Mesenteric fat pad (tissue), 1 donor: ENCODE results near the gene CNTRL. TPM values are rescaled to one million over a fixed set of nuclear protein-coding genes. Genes with fewer than 3 reads are reported as not detected.
A peak's percentile ranks its signal among the peaks of the same experiment; 100 is the strongest.

Source experiments
- DNase-seq: peaks from one replicate; pipeline ENCODE4 v3.0.0-alpha.2; 2020; ENCODE audit warnings: low spot score
- total RNA-seq: library from RNA; stranded (reverse); fragmentation: NEBNext Ultra II Directional; extraction: Animal tissue kit (Norgen Biotek cat#: 25700); gene quantifications from one replicate; pipeline ENCODE4 v1.2.1, GENCODE V29; 2021
- donor health status: DM: yes; HTN: yes; CAD: no.

The CNTRL gene
- total RNA-seq, 1 donor from 2014 or later = 12.7 TPM

- DNase-seq = peak; percentile 90
Measured at GRCh38 chr9:121201045-121201737, 126.4 kb downstream of the CNTRL start.

GRCh38 chr9:121201738-121202533 is 127.2 kb downstream of the CNTRL start, which contains the start of gene RAB14:
Gene RAB14, minus strand, starts transcription at chr9:121201869. Its CDS starts 8,457 bp downstream, at chr9:121193412.
- peak; percentile 100 for DNase-seq

DNA sequence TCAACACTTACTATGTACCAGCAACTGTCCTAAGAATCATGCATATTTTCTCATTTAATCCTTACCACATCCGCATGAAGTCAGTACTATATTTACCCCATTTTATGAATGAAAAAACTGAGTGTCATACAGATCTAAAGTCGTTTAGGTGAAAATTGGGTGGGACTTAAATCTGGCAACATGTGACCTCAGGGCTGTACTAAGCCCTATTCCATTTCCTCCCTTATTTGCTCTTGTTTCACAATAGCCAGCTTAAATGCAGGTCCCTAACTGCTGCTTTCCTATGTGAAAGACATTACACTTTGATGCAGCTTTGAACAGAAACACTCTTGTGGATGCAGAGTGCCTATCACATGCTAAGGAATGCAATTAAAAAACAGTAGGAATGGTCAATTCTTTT is 129.4 kb downstream of the CNTRL start:
- DNase-seq = no peak

DNA sequence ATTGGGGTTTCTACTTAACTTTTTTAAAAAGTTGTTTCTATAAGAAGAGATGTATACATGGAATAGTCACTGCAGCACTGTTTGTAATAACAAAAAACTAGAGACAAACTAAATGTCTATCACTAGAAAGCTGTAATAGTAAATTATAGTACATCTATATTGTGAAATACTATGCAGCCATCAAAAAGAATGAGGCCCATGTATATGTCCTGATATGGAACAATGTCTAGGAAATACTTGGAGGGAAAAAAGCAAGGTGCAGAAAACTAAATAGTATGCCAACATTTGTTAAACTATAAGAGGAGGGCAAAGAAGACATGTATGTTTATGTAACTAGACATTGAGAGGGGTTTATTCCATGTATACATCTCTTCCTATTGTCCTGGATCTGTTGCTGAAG is 129.9 kb downstream of the CNTRL start:
- no peak for DNase-seq

DNA sequence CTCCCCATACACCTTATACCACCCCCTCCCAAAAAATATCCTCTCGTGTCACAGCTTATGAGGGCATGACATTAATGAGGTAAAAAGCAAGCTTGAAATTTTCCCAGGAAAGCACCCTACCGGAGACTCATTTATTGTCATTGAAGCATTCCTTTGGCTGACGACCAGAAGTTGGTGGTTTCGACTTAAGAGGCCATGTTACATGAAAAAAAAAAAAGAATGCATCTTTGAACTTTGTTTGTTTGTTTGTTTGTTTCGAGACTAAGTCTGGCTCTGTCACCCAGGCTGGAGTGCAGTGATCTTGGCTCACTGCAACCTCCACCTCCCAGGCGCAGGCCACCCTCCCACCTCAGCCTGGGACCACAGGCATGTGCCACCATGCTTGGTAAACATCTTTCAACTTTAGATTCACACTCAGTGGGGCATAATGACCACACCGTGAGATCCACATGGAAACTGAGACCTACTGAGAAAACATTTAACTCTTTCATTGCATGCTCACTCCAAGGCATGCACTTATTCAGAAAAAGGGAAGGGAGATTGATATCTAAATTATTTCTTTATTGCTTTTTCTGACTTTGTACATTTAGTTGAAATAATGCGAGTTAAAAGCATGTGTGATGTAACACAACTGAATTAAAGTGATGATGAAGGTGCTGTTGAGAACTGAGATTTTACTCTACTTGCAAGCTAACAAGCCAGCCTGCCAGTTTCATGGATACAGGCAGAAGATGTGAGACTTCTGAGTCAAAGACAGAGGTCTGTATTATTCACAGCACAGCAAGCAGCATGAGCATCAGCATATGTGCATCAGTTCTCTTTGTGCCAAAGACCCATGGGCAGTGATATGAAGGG is 132.0 kb downstream of the CNTRL start:
- DNase-seq = no peak

DNA sequence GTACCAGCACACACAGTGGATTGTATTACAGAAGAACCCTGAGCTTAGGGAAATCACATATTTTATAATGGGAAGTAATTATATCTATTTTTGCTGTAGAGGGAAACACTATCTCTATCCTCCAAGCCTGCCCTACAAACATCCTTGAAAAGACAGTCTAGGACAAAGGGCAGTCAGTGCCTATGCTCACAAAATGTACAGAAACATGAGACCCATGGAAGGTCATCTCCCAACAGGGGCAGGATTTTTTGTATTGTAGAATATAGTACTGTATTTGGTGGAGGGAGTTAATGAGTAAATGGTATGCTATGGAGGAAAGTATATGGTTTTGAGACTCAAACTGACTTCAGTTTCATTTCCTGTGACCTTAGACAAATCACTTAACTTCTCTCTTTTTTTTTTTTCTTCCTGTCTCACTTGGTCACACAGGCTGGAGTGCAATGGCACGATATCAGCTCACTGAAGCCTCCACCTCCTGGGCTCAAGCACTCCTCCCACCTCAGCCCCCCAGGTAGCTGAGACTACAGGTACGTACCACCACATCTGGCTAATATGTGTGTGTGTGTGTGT is 132.7 kb downstream of the CNTRL start:
- no peak for DNase-seq

- DNase-seq = no peak
Measured at GRCh38 chr9:121210536-121210935, 135.8 kb downstream of the CNTRL start.

- peak; percentile 95 for DNase-seq
Measured at GRCh38 chr9:121213136-121213806, 138.5 kb downstream of the CNTRL start.

DNA sequence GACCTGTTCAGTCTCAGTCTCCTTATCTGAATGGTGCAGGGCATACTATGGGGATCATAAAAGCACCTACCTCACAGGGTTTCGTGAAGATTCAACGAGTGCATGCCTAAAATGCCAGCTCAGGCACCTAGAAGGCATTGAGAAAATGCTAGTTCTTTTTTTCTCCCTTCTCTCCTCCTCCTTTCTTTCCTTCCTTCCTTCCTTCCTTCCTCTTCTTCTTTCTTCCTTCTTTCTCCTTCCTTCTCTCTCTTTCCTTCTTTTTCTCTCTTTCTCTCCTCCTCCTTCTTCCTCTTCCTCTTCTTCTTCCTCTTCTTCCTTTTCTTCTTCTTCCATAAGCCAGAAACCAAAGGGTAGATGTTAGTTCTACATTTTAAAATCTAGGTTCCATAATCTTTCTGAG is 139.2 kb downstream of the CNTRL start:
- DNase-seq = no peak

DNA sequence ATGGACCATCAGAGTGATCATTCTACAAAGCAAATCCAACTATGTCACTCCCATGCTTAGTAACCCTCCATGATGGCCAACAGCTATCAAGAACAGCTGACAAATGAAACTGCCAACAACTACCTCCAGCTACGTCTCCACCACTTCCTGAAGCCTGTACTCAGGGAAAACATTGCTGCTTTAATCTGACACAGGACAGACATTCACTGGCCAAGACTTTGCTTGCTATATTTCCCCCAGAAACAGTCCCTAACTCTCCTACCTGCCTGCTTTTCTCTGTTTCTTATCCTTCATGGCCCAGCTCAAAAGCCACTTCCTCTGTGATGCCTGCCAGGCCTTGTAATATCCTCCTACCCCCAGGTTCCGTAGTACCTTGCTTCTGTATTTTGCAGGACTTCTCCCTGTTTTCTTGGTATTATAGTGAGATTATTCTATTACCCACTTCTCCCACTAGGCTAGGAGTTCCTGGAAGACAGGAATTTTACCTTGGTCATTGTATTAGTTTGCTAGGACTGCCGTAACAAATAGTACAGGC is 141.6 kb downstream of the CNTRL start:
- DNase-seq = no peak

GRCh38 chr9:121217609-121218292 is 143.0 kb downstream of the CNTRL start:
- no peak for DNase-seq

GRCh38 chr9:121218357-121219027 is 143.7 kb downstream of the CNTRL start:
- DNase-seq = no peak

GRCh38 chr9:121219530-121219929 is 144.8 kb downstream of the CNTRL start:
- no peak for DNase-seq

GRCh38 chr9:121220996-121221663 is 146.4 kb downstream of the CNTRL start:
- no peak for DNase-seq

- no peak for DNase-seq
Measured at GRCh38 chr9:121221664-121222055, 146.9 kb downstream of the CNTRL start.

DNA sequence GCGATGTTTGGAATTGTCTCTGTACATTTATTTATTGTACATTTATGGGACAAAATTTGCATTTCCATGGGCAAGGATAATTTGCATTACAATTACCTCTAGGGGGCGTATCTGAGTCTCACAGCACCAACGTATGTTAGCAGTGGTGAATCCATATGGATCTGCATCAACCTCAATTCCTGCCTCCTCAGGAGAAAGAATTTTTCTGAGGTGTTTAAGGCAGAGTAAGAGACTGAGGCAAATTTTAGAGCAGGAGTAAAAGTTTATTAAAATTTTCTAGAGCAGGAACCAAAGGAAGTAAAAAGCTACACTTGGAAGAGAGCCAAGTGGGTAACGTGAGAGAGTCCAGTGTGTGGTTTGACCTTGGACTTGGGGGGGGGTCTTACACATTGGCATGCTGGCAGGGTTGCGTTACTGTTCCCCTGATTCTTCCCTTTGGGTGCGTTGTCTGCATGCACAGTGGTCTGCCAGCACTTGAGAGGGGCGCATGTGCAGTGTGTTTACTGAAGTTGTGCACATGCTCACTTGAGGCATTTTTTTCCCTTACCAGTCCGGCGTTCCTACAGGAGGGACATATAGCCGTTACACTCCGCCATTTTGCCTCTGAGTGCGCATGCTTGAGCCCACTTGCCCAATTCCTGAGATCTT is 147.9 kb downstream of the CNTRL start:
- DNase-seq = no peak

DNA sequence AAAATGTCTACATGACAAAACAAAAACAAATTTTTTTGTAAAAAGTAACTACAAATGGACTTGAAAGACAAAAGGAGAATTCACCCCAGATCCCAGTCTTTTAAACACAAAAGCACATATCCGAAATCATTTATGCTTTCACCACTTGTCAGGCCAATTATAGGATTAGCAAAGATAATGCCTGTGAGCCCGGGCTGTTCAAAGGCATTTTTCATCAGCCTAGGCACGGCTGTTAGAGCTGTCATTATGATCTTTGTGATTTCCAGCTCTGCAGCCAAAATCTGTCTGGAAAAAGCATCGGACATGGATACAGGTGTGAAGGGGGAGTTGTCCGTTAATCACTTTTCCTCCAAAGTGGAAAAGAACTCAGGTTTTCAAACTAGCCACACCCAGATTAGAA is 150.5 kb downstream of the CNTRL start:
- DNase-seq = no peak

- no peak for DNase-seq
Measured at GRCh38 chr9:121226175-121226574, 151.4 kb downstream of the CNTRL start.
